Ishikawa (cell line): ENCODE results near the gene LCP2.

ENCODE experiments used
- CEBPB ChIP-seq: IDR thresholded peaks from 2 replicates; pipeline ENCODE4 v1.6.1; 2012
- CREB1 ChIP-seq: IDR thresholded peaks from 2 replicates; pipeline ENCODE4 v1.6.1; 2012; ENCODE audit warnings: low read depth
- EGR1 ChIP-seq: IDR thresholded peaks from 2 replicates; pipeline ENCODE4 v1.6.1; 2012
- EP300 ChIP-seq: IDR thresholded peaks from 2 replicates; pipeline ENCODE4 v1.6.1; 2012; ENCODE audit warnings: borderline replicate concordance
- FOXM1 ChIP-seq: IDR thresholded peaks from 2 replicates; pipeline ENCODE4 v1.6.1; 2012; ENCODE audit warnings: low read depth, borderline replicate concordance
- MAX ChIP-seq: IDR thresholded peaks from 2 replicates; pipeline ENCODE4 v1.6.1; 2012
- NFIC ChIP-seq: IDR thresholded peaks from 2 replicates; pipeline ENCODE4 v1.6.1; 2012
- RAD21 ChIP-seq: IDR thresholded peaks from 2 replicates; pipeline ENCODE4 v1.6.1; 2012; ENCODE audit warnings: low read depth
- REST ChIP-seq: IDR thresholded peaks from 2 replicates; pipeline ENCODE4 v1.6.1; 2012; ENCODE audit warnings: low read depth, mild to moderate bottlenecking
- TAF1 ChIP-seq: IDR thresholded peaks from 2 replicates; pipeline ENCODE4 v1.6.1; 2012; ENCODE audit warnings: low read depth, mild to moderate bottlenecking
- TCF12 ChIP-seq: IDR thresholded peaks from 2 replicates; pipeline ENCODE4 v1.6.1; 2012; ENCODE audit warnings: low read depth
- TEAD4 ChIP-seq: IDR thresholded peaks from 2 replicates; pipeline ENCODE4 v1.6.1; 2012
- USF1 ChIP-seq: IDR thresholded peaks from 2 replicates; pipeline ENCODE4 v1.6.1; 2012
- YY1 ChIP-seq: IDR thresholded peaks from 2 replicates; pipeline ENCODE4 v1.6.1; 2012; ENCODE audit warnings: low read depth
- ZBTB7A ChIP-seq: IDR thresholded peaks from 2 replicates; pipeline ENCODE4 v1.6.1; 2012; ENCODE audit warnings: low read depth

Gene LCP2

GRCh38 chr5:170262061-170263045, 35.2 kb downstream of the LCP2 start:
- TF ChIP-seq TAF1: no peak
- no peak for TF ChIP-seq TEAD4
- TF ChIP-seq YY1: no peak
- TF ChIP-seq TCF12: no peak
- no peak for TF ChIP-seq REST
- no peak for TF ChIP-seq RAD21

GRCh38 chr5:170261528-170262043, 36.0 kb downstream of the LCP2 start:
- TF ChIP-seq CEBPB: no peak
- TF ChIP-seq MAX: no peak
- TF ChIP-seq CREB1: no peak
- TF ChIP-seq YY1: no peak
- TF ChIP-seq FOXM1: no peak
- TF ChIP-seq RAD21: no peak
- TF ChIP-seq ZBTB7A: no peak
- no peak for TF ChIP-seq TCF12

GRCh38 chr5:170257370-170257769, 40.2 kb downstream of the LCP2 start:
- TF ChIP-seq TCF12 (no peak), REST (no peak), MAX (no peak), YY1 (no peak), EGR1 (no peak)

GRCh38 chr5:170256571-170256970, 41.0 kb downstream of the LCP2 start:
- no peak for TF ChIP-seq USF1
- no peak for TF ChIP-seq ZBTB7A
- TF ChIP-seq CEBPB: no peak
- TF ChIP-seq MAX: no peak
- TF ChIP-seq REST: no peak
- no peak for TF ChIP-seq FOXM1
- TF ChIP-seq CREB1: no peak
- no peak for TF ChIP-seq NFIC
- TF ChIP-seq EP300: no peak
- no peak for TF ChIP-seq TAF1
- no peak for TF ChIP-seq TEAD4

- TF ChIP-seq TAF1: no peak
- no peak for TF ChIP-seq CEBPB
- no peak for TF ChIP-seq YY1
- no peak for TF ChIP-seq RAD21
- no peak for TF ChIP-seq ZBTB7A
- no peak for TF ChIP-seq TEAD4
- no peak for TF ChIP-seq REST
- TF ChIP-seq TCF12: no peak
- TF ChIP-seq NFIC: no peak
Observed at GRCh38 chr5:170254056-170254455, 43.5 kb downstream of the LCP2 start.
